A673 (cell line): ENCODE results near the gene ZNF625. TPM values are rescaled to one million over a fixed set of nuclear protein-coding genes. Genes with fewer than 3 reads are reported as not detected.

ENCODE experiments used
- BruUV-seq: library from RNA; stranded (reverse); fragments of 400-500 nt; replicated peaks from 2 replicates; lab custom pipeline; 2021; lab: Mats Ljungman, UMichigan
- CTCF ChIA-PET: fragments of 300-600 bp; sonication (Branson Sonifier 250); formaldehyde crosslinking; loops from one replicate; lab custom pipeline; 2022; ENCODE audit warnings: antibody characterized with exemption; lab: Charles Lee
- POLR2A ChIA-PET: fragments of 300-600 bp; sonication (Branson Sonifier 250); formaldehyde crosslinking; loops from one replicate; lab custom pipeline; 2022; ENCODE audit warnings: antibody characterized with exemption; ENCODE audit not compliant: low non-redundant PET; lab: Charles Lee
- DNase-seq: peaks from one replicate; pipeline ENCODE4 v3.0.0-alpha.2; 2015; ENCODE audit warnings: low spot score
- H3K27ac ChIP-seq: fragments of 200-600 bp; sonication (generic); 2 replicates; pipeline ENCODE4 v1.5.1; 2016; ENCODE audit warnings: mixed run types, low read depth, mild to moderate bottlenecking, mixed read lengths, antibody characterized with exemption, low read length; ENCODE audit not compliant: poor library complexity, severe bottlenecking
- H3K27me3 ChIP-seq: fragments of 200-600 bp; sonication (generic); replicated peaks from 2 replicates; pipeline ENCODE4 v1.6.1; 2017; ENCODE audit warnings: mixed run types, low read depth, mild to moderate bottlenecking, mixed read lengths, antibody characterized with exemption, low read length; ENCODE audit not compliant: insufficient read depth, poor library complexity
- H3K36me3 ChIP-seq: fragments of 200-600 bp; sonication (generic); 2 replicates; pipeline ENCODE4 v1.6.1; 2016; ENCODE audit warnings: mixed run types, mild to moderate bottlenecking, mixed read lengths, antibody characterized with exemption, low read length; ENCODE audit not compliant: insufficient read depth, poor library complexity, severe bottlenecking
- H3K4me1 ChIP-seq: fragments of 200-600 bp; sonication (generic); 2 replicates; pipeline ENCODE4 v1.6.1; 2017; ENCODE audit warnings: mixed run types, mild to moderate bottlenecking, mixed read lengths, antibody characterized with exemption, low read length; ENCODE audit not compliant: insufficient read depth, poor library complexity, severe bottlenecking
- H3K4me3 ChIP-seq: fragments of 200-600 bp; sonication (generic); 2 replicates; pipeline ENCODE4 v1.5.1; 2016; ENCODE audit warnings: low read depth, mixed run types, mild to moderate bottlenecking, mixed read lengths, low read length; ENCODE audit not compliant: poor library complexity, severe bottlenecking
- H3K9me3 ChIP-seq: fragments of 200-600 bp; sonication (generic); 2 replicates; pipeline ENCODE4 v1.6.1; 2016; ENCODE audit warnings: mixed run types, low read depth, mild to moderate bottlenecking, mixed read lengths, antibody characterized with exemption, low read length; ENCODE audit not compliant: poor library complexity, severe bottlenecking
- CTCF ChIP-seq: fragments of 300-800, 200-600 bp; sonication (generic); conservative IDR thresholded peaks from 2 replicates; pipeline ENCODE4 v1.5.1; 2017; ENCODE audit warnings: low read depth, mild to moderate bottlenecking, antibody characterized with exemption, low read length, moderate library complexity, mixed read lengths
- EZH2 ChIP-seq: fragments of 200-600 bp; sonication (generic); IDR thresholded peaks from 2 replicates; pipeline ENCODE4 v1.6.1; 2017; ENCODE audit warnings: borderline replicate concordance, low read depth, mild to moderate bottlenecking, mixed read lengths, antibody characterized with exemption, low read length; ENCODE audit not compliant: poor library complexity, severe bottlenecking
- intact Hi-C: fragments of 100-400 bp; cut with micrococcal nuclease; formaldehyde crosslinking; loops from one replicate; pipeline ENCODE4 v1.10.0; 2022; ENCODE audit not compliant: unreplicated experiment
- total RNA-seq: library from RNA; stranded (reverse); gene quantifications from 2 replicates; pipeline ENCODE4 v1.2.3, GENCODE V29; 2021

The ZNF625 gene
- total RNA-seq, 1 experiment from 2014 or later = 9.1 TPM

GRCh38 chr19:12199757-12200419, 43.4 kb upstream of the ZNF625 start:
- intact Hi-C loops = no loop called here
- Histone ChIP-seq H3K4me1 (no peaks in the 10 kb centered on the region), H3K4me3 (no peak overlapping the region), H3K27ac (no peak overlapping the region), H3K9me3 (peaks cover 9% of the 10 kb centered on the region), H3K36me3 (no peaks in the 10 kb centered on the region), H3K27me3 (no peaks in the 10 kb centered on the region)
- TF ChIP-seq CTCF = no peak
- TF ChIP-seq EZH2 = no peak
- BruUV-seq = no TSS peak
- ChIA-PET POLR2A (no interaction called here), CTCF (no interaction called here)
- DNase-seq = no peak

DNA sequence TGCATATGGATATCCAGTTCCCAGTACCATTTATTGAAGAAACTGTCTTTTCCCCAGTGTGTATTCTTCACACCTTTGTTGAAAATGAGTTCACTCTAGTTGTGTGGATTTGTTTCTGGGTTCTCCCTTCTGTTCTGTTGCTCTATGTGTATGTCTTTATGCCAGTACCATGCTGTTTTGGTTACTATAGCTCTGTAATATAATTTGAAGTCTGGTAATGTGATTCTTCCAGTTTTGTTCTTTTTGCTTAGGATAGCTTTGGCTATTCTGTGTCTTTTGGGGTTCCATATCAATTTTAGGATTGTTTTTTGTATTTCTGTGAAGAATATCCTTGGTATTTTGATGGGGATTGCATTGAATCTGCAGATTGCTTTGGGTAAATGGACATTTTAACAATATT, 41.6 kb upstream of the ZNF625 start:
- no TSS peak for BruUV-seq
- ChIA-PET POLR2A (no interaction called here), CTCF (no interaction called here)
- Histone ChIP-seq H3K36me3 (no peaks in the 10 kb centered on the region), H3K27ac (no peak overlapping the region), H3K9me3 (peaks cover 9% of the 10 kb centered on the region), H3K27me3 (no peaks in the 10 kb centered on the region), H3K4me3 (no peak overlapping the region), H3K4me1 (no peaks in the 10 kb centered on the region)
- no peak for TF ChIP-seq CTCF
- TF ChIP-seq EZH2 = no peak
- DNase-seq = no peak
- intact Hi-C loops = no loop called here

DNA sequence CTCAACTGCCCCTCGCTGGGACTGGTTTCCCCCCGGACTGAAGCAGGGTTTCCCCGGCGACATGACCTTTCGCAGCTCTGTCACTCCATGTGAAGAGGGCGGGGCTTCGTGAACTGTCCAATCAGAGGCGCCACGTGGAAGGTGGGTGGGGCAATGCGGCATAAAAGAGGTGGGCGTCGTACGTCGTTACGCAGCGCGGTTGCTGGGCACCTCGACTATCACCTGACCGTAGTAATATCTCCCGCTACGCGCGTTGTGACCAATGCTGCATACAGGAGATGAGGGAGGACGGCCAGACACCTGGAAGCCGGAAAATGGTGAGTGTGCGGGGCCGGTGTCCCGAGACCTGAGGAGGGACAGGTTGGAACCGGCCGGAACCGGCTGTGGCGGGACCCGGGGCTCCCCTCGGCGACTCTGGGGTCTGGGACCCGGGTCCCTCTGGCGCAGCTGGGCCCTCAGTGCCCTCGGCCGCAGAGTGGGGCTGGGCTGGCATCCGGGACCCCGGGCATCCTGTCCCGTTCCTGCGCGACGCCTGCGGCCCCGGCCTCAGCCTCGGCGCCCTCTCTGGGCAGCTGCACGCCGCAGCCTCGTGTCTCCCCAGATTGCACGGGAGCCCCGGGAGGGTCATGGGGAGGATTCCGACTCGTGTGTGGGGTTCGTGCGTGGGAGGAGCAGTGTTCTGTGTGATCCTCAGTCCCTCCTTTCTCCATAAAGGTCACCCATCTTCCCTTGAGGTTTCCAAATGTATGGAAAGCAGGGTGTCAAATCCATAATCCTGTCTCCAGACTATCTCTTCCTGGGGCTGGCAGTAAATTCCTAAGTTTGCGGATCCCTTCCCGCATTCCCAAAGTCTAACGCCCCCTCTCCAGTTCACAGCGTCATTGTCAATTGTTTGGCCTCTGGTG, 38.5 kb upstream of the ZNF625 start:
- BruUV-seq = no TSS peak
- no peak overlapping the region for H3K27ac ChIP-seq
- DNase-seq = peak; percentile 44
- CTCF ChIA-PET = no interaction called here
- peak overlapping the region; percentile 25 for H3K4me3 ChIP-seq
- intact Hi-C loops = no loop called here
- no peak for TF ChIP-seq EZH2
- TF ChIP-seq CTCF = no peak
- no peaks in the 10 kb centered on the region for H3K4me1 ChIP-seq
- peaks cover 22% of the 10 kb centered on the region for H3K9me3 ChIP-seq
- peaks cover 7% of the 10 kb centered on the region for H3K36me3 ChIP-seq
- H3K27me3 ChIP-seq = no peaks in the 10 kb centered on the region
- POLR2A ChIA-PET = interaction anchor here (0.6 kb wide), 1 partner anchor 31 kb away, joined by 3 read pairs; no protein-coding TSS in a partner anchor
